Heart right ventricle (tissue), 16 donors: ENCODE measurements around the gene TMEM270. TPM values are rescaled to one million over a fixed set of nuclear protein-coding genes. Genes with fewer than 3 reads are reported as not detected.
A peak's percentile ranks its signal among the peaks of the same experiment; 100 is the strongest.

Experiments used
- ATAC-seq, 8 donors: fragments of 200-7000 bp; cut with Tn5 transposase; one replicate each; pipeline ENCODE4 v1.9.1; 2020; ENCODE audit warnings: mild to moderate bottlenecking in 8 of 8, moderate library complexity in 8 of 8, moderate number of reproducible peaks in 1 of 8
- DNase-seq, 2 donors: peaks; one replicate each; pipeline ENCODE4 v3.0.0-alpha.2; 2020
- H3K27ac ChIP-seq, 10 donors: fragments of 200-600 bp; sonication (generic) in 2 of 10; one replicate each; pipeline versions ENCODE4 v1.5.0 to v1.8.0; 2020 to 2022; ENCODE audit warnings: mild to moderate bottlenecking in 3 of 10
- H3K27me3 ChIP-seq, 7 donors: fragments of 200-600 bp; one replicate each; pipeline ENCODE4 v1.8.0; 2021 to 2022; ENCODE audit warnings: mild to moderate bottlenecking in 2 of 7
- H3K36me3 ChIP-seq, 9 donors: fragments of 200-600 bp; sonication (generic) in 1 of 9; one replicate each; pipeline versions ENCODE4 v1.5.0 to v1.8.0; 2020 to 2022; ENCODE audit warnings: mild to moderate bottlenecking in 2 of 9
- H3K4me1 ChIP-seq, 9 donors: fragments of 200-600 bp; sonication (generic) in 1 of 9; one replicate each; pipeline versions ENCODE4 v1.5.0 to v1.8.0; 2020 to 2022; ENCODE audit warnings: mild to moderate bottlenecking in 4 of 9
- H3K4me3 ChIP-seq, 10 donors: fragments of 200-600 bp; sonication (generic) in 2 of 10; one replicate each; pipeline versions ENCODE4 v1.5.0 to v1.8.0; 2020 to 2022; ENCODE audit warnings: mild to moderate bottlenecking in 7 of 10, moderate library complexity in 2 of 10
- H3K9me3 ChIP-seq, 11 donors: fragments of 200-600 bp in 10 of 11; sonication (generic) in 2 of 11; one replicate each; pipeline versions ENCODE4 v1.5.0 to v1.8.0; 2013 to 2022; ENCODE audit warnings: mild to moderate bottlenecking in 2 of 11, control low read depth in 1 of 11, moderate library complexity in 1 of 11
- WGBS, 2 donors: extraction: QIAGEN DNeasy Blood & Tissue Kit; methylation state at CpG; one replicate each; pipeline ENCODE4 v1.1.7; 2013; ENCODE audit warnings: inconsistent platforms in 1 of 2; 5-methylcytosine and 5-hydroxymethylcytosine counted together
- intact Hi-C, 10 donors: fragments of 100-400 bp; cut with DNase I; formaldehyde crosslinking; loops; one replicate each; pipeline versions ENCODE4 v1.11.1 to v1.14.2; 2022
- polyA plus RNA-seq, 2 donors: library from polyadenylated mRNA; stranded (reverse); fragments of 200-250 nt; gene quantifications; one replicate each; pipeline ENCODE4 v1.2.3, GENCODE V29; 2013
- total RNA-seq, 10 donors: library from RNA; stranded (reverse); fragmentation: NEBNext Ultra II Directional in 3 of 10; extraction: Animal tissue kit (Norgen Biotek cat#: 25700) in 3 of 10; gene quantifications; one replicate each; pipeline versions ENCODE4 v1.2.1 to v1.2.4, GENCODE V29; 2021 to 2023
- TF ChIP-seq, protein P1 (sequence below), 9 donors: fragments of 200-600 bp; sonication (generic) in 2 of 9; IDR thresholded peaks; one replicate each; pipeline versions ENCODE4 v1.5.0 to v1.8.0; 2021 to 2022; ENCODE audit warnings: antibody characterized with exemption in 9 of 9, mild to moderate bottlenecking in 5 of 9, moderate library complexity in 1 of 9
- donor health status: Arrhythmogenic right ventricular cardiomyopathy.
- donor health status: ischemic (EF 13 %, LVEDD 7.1; RV severe dilation, severe dysfunction).
- donor health status: healthy with polysubstance abuse.
- donor health status: DM: no; HTN: yes; CAD: no.
- donor health status: DM: no; HTN: no; CAD: no.
- donor health status: ischemic (EF 25% LVEDD 6.9; RV normal size, moderate dysfunction).
- donor health status: ischemic (EF 25% LVEDD 5.7; RV mildly dilated, moderate dysfunction).
- donor health status: healthy.
- donor health status: DM: yes; HTN: yes; CAD: no.
- donor health status: Ischemic cardiomyopathy.
- donor health status: ischemic (EF 35%, LVEDD 5.7; RV mildly dilated, moderate dysfunction).
- donor health status: nonischemic (EF 11% LVEDD 7.7; RV severe dilation, severe dysfunction).
- donor health status: DM: yes; HTN: yes; CAD: no.
- donor health status: PGD.
- donor health status: ischemic (EF 29% LVEDD 5.4; RV normal size, mild dysfunction).
- donor health status: nonischemic (EF 23%, LVEDD 6.1; RV moderate dilation, normal function).

Gene TMEM270
- total and polyA plus RNA-seq, 12 donors = not detected

DNA sequence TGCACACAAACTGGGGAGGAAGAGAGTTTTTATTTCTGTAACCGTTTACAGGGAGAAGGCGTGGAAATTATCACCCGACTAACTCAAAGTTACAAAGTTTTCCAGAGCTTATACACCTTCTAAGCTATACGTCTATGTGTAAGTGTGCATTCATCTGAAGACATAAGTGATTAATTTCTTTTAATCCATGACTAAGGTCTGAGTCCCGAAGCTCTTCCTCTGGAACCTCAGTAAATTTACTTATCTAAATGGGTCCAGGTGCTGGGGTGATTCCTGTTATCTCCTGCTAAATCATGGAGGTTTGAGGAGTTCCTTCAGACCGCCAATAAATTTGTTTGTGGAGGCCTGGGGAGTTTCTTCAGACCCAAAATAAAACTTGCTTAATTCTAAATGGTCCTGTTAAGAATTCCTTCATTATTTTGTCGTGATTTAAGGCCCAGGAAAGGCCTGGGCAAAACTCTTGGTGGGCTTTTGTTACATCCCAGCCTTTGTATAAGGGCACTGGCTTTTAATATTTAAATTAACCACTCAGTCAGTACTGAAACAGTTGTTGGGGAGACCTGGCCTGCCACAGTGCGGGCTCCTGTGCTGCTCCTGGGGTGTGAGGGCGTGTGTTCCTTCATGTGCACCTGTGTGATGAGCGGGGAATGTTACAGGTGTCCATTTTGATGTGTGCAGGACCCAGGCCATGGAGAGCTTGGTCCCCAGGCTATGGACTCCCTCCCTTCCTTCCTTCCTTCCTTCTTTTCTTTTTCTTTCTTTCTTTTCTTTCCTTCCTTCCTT lies 12.8 kb upstream of the TMEM270 start:
- Histone ChIP-seq H3K27ac (no peak overlapping the region), H3K4me3 (no peak overlapping the region), H3K36me3 (no peaks in the 10 kb centered on the region), H3K9me3 (no peaks in the 10 kb centered on the region), H3K27me3 (peaks cover 0 to 4% (median 0%) of the 10 kb centered on the region in 7 donors), H3K4me1 (peaks cover 0 to 53% (median 9%) of the 10 kb centered on the region in 9 donors)
- 89 to 93% methylated on average over 10 of the region's 10 CpGs for WGBS, 2 donors
- DNase-seq = no peak
- TF ChIP-seq, protein P1, sequence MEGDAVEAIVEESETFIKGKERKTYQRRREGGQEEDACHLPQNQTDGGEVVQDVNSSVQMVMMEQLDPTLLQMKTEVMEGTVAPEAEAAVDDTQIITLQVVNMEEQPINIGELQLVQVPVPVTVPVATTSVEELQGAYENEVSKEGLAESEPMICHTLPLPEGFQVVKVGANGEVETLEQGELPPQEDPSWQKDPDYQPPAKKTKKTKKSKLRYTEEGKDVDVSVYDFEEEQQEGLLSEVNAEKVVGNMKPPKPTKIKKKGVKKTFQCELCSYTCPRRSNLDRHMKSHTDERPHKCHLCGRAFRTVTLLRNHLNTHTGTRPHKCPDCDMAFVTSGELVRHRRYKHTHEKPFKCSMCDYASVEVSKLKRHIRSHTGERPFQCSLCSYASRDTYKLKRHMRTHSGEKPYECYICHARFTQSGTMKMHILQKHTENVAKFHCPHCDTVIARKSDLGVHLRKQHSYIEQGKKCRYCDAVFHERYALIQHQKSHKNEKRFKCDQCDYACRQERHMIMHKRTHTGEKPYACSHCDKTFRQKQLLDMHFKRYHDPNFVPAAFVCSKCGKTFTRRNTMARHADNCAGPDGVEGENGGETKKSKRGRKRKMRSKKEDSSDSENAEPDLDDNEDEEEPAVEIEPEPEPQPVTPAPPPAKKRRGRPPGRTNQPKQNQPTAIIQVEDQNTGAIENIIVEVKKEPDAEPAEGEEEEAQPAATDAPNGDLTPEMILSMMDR (IDR thresholded peaks at IDR 0.05) = no peak
- intact Hi-C loops = loop anchor here in 1 of 10 donors (10.0 kb wide), 1 partner anchor 113 kb away; the partner anchor contains the start of gene ABHD11
- ATAC-seq = no peak

DNA sequence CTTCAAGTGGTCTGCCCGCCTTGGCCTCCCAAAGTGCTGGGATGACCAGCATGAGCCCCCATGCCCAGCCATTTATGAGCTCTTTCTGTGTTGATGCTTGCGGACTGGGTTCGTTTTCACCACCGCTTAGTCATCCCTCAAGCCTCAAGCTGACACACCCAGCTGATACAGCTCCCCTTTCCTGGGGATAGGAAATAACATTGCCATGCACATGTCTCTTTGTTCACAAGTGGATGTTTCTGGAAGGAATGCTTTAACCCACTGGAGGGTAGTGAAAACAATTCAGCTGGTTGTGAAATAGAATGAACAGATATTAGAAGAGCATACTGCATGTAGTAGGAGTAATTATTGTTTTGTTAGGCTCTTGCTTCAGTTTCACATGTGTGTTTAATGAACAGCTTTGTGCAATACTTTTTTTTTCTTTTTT lies 10.2 kb upstream of the TMEM270 start:
- ATAC-seq (peak in 6 of 8 donors; percentile 44 to 75 (median 54)), DNase-seq (no peak)
- TF ChIP-seq, protein P1 (IDR thresholded peaks at IDR 0.05) = no peak
- Histone ChIP-seq H3K4me1 (peaks cover 0 to 36% (median 11%) of the 10 kb centered on the region in 9 donors), H3K9me3 (no peaks in the 10 kb centered on the region), H3K36me3 (no peaks in the 10 kb centered on the region), H3K27ac (peak overlapping the region in 9 of 10 donors; percentile 39 to 81 (median 51)), H3K27me3 (peaks cover 0 to 19% (median 13%) of the 10 kb centered on the region in 7 donors), H3K4me3 (no peak overlapping the region)
- intact Hi-C loops = loop anchor here in 9 of 10 donors (5.0 to 10.0 kb wide), 7 partner anchors 38 to 246 kb away; partner anchors contain the start of gene ABHD11 (in 3 of the 9)
- 58 to 63% methylated on average over 4 of the region's 4 CpGs for WGBS, 2 donors

DNA sequence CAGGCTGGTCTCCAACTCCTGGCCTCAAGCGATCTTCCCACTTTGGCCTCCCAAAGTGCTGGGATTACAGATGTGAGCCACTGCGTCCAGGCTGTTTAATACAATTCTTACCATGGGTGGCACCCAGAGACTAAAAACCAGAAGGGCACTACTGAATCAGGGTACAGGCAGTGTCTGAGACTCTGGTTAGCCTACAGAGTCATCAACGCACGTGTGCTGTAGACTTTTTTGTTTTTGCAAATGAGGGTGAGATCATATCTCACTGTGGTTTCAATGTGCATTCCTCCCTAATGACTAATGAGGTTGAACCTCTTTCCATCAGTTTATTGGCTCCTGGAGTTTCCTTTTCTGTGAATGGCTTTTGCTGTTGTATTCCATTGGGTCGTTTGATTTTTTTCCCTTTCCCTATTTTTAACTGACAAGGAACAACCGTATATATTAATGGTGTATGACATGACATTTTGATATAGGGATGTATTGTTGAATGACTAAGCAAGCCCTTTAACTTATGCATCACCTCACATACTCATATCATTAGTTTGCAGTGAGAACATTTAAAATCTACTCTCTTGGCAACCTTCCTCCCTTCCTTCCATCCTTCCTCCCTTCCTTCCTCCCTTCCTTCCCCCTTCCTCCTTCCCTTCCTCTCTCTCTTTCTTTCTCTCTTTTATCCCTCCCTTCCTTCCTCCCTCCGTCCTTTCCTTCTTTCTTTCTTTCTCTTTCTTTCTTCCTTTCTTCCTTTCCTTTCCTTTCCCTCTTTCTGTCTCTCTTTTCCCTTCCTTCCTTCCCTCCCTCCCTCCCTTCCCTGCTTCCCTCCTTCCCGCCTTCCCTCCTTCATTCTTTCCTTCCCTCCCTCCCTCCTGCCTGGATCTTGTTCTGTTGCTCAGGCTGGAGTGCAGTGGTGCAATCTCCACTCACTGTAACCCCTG lies 9.3 kb upstream of the TMEM270 start:
- DNase-seq (no peak), ATAC-seq (peak; percentile 30 to 79 (median 71))
- TF ChIP-seq, protein P1 (IDR thresholded peaks at IDR 0.05) = no peak
- Histone ChIP-seq H3K27ac (peak overlapping the region in 9 of 10 donors; percentile 38 to 81 (median 51)), H3K4me3 (no peak overlapping the region), H3K9me3 (no peaks in the 10 kb centered on the region), H3K4me1 (peaks cover 0 to 32% (median 13%) of the 10 kb centered on the region in 9 donors), H3K36me3 (no peaks in the 10 kb centered on the region), H3K27me3 (peaks cover 0 to 26% (median 16%) of the 10 kb centered on the region in 7 donors)
- intact Hi-C loops = loop anchor here in 9 of 10 donors (2.0 to 10.0 kb wide), 8 partner anchors 39 to 247 kb away; partner anchors contain the start of gene ABHD11 (in 3 of the 9)
- WGBS, 2 donors = 48 to 49% methylated on average over 8 of the region's 8 CpGs

DNA sequence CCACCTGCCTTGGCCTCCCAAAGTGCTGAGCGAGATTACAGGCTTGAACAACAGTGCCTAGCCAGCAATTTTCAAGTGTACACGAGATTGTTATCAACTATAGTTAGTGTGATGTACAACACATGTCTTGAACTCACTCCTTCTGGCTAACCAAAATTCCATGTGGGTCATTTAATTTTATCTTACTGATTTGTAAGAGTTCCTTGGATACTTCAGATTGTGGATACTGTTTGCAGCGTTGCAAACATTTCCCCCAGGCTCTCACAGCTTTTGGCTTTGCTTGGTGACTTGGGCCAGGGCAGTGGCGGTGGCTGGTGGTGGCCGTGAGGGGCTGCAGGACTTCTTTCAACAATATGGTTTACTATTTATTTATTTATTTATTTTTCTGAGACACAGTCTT lies 8.5 kb upstream of the TMEM270 start:
- intact Hi-C loops = loop anchor here in 9 of 10 donors (2.0 to 10.0 kb wide), 8 partner anchors 40 to 248 kb away; partner anchors contain the start of gene ABHD11 (in 3 of the 9)
- Histone ChIP-seq H3K9me3 (no peaks in the 10 kb centered on the region), H3K27ac (peak overlapping the region in 1 of 10 donors; percentile 53), H3K4me3 (no peak overlapping the region), H3K4me1 (peaks cover 0 to 32% (median 13%) of the 10 kb centered on the region in 9 donors), H3K27me3 (peaks cover 0 to 29% (median 16%) of the 10 kb centered on the region in 7 donors), H3K36me3 (no peaks in the 10 kb centered on the region)
- TF ChIP-seq, protein P1 (IDR thresholded peaks at IDR 0.05) = no peak
- DNase-seq = no peak
- WGBS, 2 donors = 63 to 74% methylated on average over 5 of the region's 5 CpGs
- no peak for ATAC-seq
